Neural progenitor cell (in vitro differentiated cells): Measurements from ENCODE around the gene MBIP.

ENCODE experiments used
- EZH2 ChIP-seq: fragments of 200-600 bp; sonication (generic); IDR thresholded peaks from 2 replicates; pipeline ENCODE4 v1.6.1; 2017; ENCODE audit warnings: antibody characterized with exemption, mild to moderate bottlenecking, moderate library complexity
- EZH2phosphoT487 ChIP-seq: fragments of 200-600 bp; sonication (generic); IDR thresholded peaks from 2 replicates; pipeline ENCODE4 v1.6.1; 2017; ENCODE audit warnings: antibody characterized with exemption
- TF ChIP-seq, protein P1 (sequence below): fragments of 200-600 bp; sonication (generic); IDR thresholded peaks from 2 replicates; pipeline ENCODE4 v1.5.1; 2017; ENCODE audit warnings: antibody characterized with exemption, mild to moderate bottlenecking

DNA sequence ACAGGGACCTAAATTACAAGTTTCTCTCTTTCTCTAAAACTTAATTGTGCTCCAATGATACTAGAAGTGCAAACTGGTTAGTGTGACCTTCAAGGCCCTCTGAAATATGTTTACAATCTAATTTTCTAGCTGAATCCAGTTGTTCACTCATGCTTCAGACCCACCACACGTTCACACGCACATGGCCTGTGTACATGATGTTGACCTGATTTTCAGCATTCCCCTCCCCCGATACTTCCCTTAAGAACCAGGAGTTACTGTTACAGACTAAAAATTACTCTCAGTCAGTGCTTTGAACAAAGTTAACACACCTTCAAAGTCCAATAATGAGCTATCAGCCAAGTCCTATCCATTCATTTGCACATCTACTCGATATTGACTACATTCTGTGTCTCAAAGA is 16.5 kb downstream of the MBIP start:
- no peak for TF ChIP-seq EZH2
- TF ChIP-seq, protein P1, sequence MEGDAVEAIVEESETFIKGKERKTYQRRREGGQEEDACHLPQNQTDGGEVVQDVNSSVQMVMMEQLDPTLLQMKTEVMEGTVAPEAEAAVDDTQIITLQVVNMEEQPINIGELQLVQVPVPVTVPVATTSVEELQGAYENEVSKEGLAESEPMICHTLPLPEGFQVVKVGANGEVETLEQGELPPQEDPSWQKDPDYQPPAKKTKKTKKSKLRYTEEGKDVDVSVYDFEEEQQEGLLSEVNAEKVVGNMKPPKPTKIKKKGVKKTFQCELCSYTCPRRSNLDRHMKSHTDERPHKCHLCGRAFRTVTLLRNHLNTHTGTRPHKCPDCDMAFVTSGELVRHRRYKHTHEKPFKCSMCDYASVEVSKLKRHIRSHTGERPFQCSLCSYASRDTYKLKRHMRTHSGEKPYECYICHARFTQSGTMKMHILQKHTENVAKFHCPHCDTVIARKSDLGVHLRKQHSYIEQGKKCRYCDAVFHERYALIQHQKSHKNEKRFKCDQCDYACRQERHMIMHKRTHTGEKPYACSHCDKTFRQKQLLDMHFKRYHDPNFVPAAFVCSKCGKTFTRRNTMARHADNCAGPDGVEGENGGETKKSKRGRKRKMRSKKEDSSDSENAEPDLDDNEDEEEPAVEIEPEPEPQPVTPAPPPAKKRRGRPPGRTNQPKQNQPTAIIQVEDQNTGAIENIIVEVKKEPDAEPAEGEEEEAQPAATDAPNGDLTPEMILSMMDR: no peak
- TF ChIP-seq EZH2phosphoT487: no peak
